GM21367 (cell line): ENCODE measurements around the gene CTNNBL1.
"Not testable (repeated sequence)": the region's sequence is repeated elsewhere in the genome, so short reads cannot be mapped to it uniquely, and the experiment has no call there.

Source experiments
- ATAC-seq: cut with Tn5 transposase; IDR thresholded peaks from one replicate; pipeline ENCODE4 v1.9.1; 2021; ENCODE audit not compliant: unreplicated experiment

CTNNBL1 gene

GRCh38 chr20:37848706-37849105 lies 154.9 kb downstream of the CTNNBL1 start:
- no peak for ATAC-seq

GRCh38 chr20:37849156-37849555 lies 155.3 kb downstream of the CTNNBL1 start:
- ATAC-seq = no peak

- no peak for ATAC-seq
Observed at GRCh38 chr20:37849566-37849965, 155.7 kb downstream of the CTNNBL1 start.

GRCh38 chr20:37850036-37850592 lies 156.3 kb downstream of the CTNNBL1 start:
- ATAC-seq = no peak

GRCh38 chr20:37850724-37851355 lies 157.0 kb downstream of the CTNNBL1 start:
- no peak for ATAC-seq

- ATAC-seq = no peak
Observed at GRCh38 chr20:37852666-37853065, 158.8 kb downstream of the CTNNBL1 start.

GRCh38 chr20:37853823-37854375 lies 160.1 kb downstream of the CTNNBL1 start:
- no peak for ATAC-seq

GRCh38 chr20:37856034-37856433 lies 162.2 kb downstream of the CTNNBL1 start:
- not testable (repeated sequence) for ATAC-seq

GRCh38 chr20:37856932-37857660 lies 163.3 kb downstream of the CTNNBL1 start:
- no peak for ATAC-seq

- no peak for ATAC-seq
Observed at GRCh38 chr20:37859406-37860171, 165.8 kb downstream of the CTNNBL1 start.

- ATAC-seq = no peak
Observed at GRCh38 chr20:37863289-37863688, 169.5 kb downstream of the CTNNBL1 start.

- ATAC-seq = no peak
Observed at GRCh38 chr20:37864298-37864697, 170.5 kb downstream of the CTNNBL1 start.

- ATAC-seq = no peak
Observed at GRCh38 chr20:37866051-37866450, 172.2 kb downstream of the CTNNBL1 start.

GRCh38 chr20:37867289-37868195 lies 173.7 kb downstream of the CTNNBL1 start:
- ATAC-seq = no peak

GRCh38 chr20:37868851-37869333 lies 175.1 kb downstream of the CTNNBL1 start:
- ATAC-seq = no peak

GRCh38 chr20:37869334-37869861 lies 175.6 kb downstream of the CTNNBL1 start:
- no peak for ATAC-seq

GRCh38 chr20:37870294-37870693 lies 176.5 kb downstream of the CTNNBL1 start:
- no peak for ATAC-seq

- ATAC-seq = no peak
Observed at GRCh38 chr20:37871751-37872150, 177.9 kb downstream of the CTNNBL1 start.

GRCh38 chr20:37872161-37872560 lies 178.3 kb downstream of the CTNNBL1 start:
- ATAC-seq = no peak

- ATAC-seq = no peak
Observed at GRCh38 chr20:37873884-37874283, 180.1 kb downstream of the CTNNBL1 start.
